Esophagus muscularis mucosa (tissue), 3 donors: ENCODE measurements around the gene ZNF521.

Experiments used
- CTCF ChIP-seq, 3 experiments: fragments of 200-600 bp in 2 of 3; fragments of 450-650 bp in 1 of 3; sonication (generic) in 2 of 3; IDR thresholded peaks; one replicate each; pipeline ENCODE4 v1.5.1; 2017 to 2019; ENCODE audit warnings: antibody characterized with exemption in 3 of 3, mild to moderate bottlenecking in 2 of 3, moderate library complexity in 1 of 3
- EP300 ChIP-seq: sonication (generic); formaldehyde crosslinking; IDR thresholded peaks from one replicate; pipeline ENCODE4 v1.6.1; 2017; ENCODE audit warnings: antibody characterized with exemption

DNA sequence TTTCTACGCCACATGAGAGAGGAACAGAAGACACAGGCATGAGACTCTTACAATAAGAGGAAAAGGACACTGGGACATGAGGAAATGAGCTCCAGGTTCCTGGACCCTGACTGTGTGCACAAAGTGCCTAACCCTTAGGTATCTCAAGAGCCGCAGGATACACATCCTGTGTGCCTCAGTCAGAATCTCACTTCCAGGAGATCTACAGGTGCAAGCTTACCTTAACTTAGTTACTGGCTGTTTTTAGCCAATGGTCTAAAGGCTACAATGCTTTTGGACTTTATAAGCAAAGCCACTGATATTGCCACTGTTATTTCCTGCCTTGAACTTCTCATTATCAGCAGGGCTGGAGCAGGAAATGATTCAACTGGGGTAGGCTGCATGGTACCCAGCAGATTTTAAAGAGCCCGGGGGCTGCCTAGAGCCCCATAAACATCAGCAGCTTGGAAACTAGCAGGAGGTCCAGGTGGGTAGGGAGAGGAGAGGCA is 254.4 kb downstream of the ZNF521 start:
- TF ChIP-seq CTCF (IDR thresholded peaks at IDR 0.05) (no peak), EP300 (no peak)
